Activated T-cell treated with anti-CD3 and anti-CD28 coated beads, Interleukin-2, amount 50 U/mL, for 1 hour (primary cell): ENCODE measurements around the gene HEATR1.
"Not testable (repeated sequence)": the region's sequence is repeated elsewhere in the genome, so short reads cannot be mapped to it uniquely, and the experiment has no call there.

Experiments
- DNase-seq: peaks from one replicate; pipeline ENCODE4 v3.0.0-alpha.2; 2020

The HEATR1 gene

GRCh38 chr1:236590553-236591150 is 13.7 kb downstream of the HEATR1 start:
- no peak for DNase-seq

- no peak for DNase-seq
Observed at GRCh38 chr1:236589531-236589930, 14.8 kb downstream of the HEATR1 start.

- DNase-seq: no peak
Observed at GRCh38 chr1:236581528-236581927, 22.8 kb downstream of the HEATR1 start.

GRCh38 chr1:236580404-236580803 is 23.9 kb downstream of the HEATR1 start:
- DNase-seq: not testable (repeated sequence)

- no peak for DNase-seq
Observed at GRCh38 chr1:236578661-236579060, 25.7 kb downstream of the HEATR1 start.

GRCh38 chr1:236577041-236577440 is 27.3 kb downstream of the HEATR1 start:
- DNase-seq: not testable (repeated sequence)

- no peak for DNase-seq
Observed at GRCh38 chr1:236576004-236576403, 28.3 kb downstream of the HEATR1 start.

- no peak for DNase-seq
Observed at GRCh38 chr1:236575523-236575922, 28.8 kb downstream of the HEATR1 start.

GRCh38 chr1:236568285-236568894 is 35.9 kb downstream of the HEATR1 start:
- no peak for DNase-seq

GRCh38 chr1:236565530-236565929 is 38.8 kb downstream of the HEATR1 start:
- no peak for DNase-seq

- no peak for DNase-seq
Observed at GRCh38 chr1:236561976-236562375, 42.3 kb downstream of the HEATR1 start.

- DNase-seq: no peak
Observed at GRCh38 chr1:236560213-236560771, 44.0 kb downstream of the HEATR1 start.

- DNase-seq: no peak
Observed at GRCh38 chr1:236558846-236559245, 45.5 kb downstream of the HEATR1 start.

GRCh38 chr1:236558081-236558480 is 46.2 kb downstream of the HEATR1 start:
- DNase-seq: no peak

GRCh38 chr1:236556606-236557005 is 47.7 kb downstream of the HEATR1 start:
- no peak for DNase-seq

GRCh38 chr1:236553370-236553769 is 50.9 kb downstream of the HEATR1 start:
- DNase-seq: no peak

- DNase-seq: no peak
Observed at GRCh38 chr1:236552901-236553300, 51.4 kb downstream of the HEATR1 start.

GRCh38 chr1:236552096-236552495 is 52.2 kb downstream of the HEATR1 start:
- no peak for DNase-seq

GRCh38 chr1:236550961-236551851 is 53.1 kb downstream of the HEATR1 start:
- DNase-seq: no peak

- DNase-seq: no peak
Observed at GRCh38 chr1:236548452-236548851, 55.9 kb downstream of the HEATR1 start.

- DNase-seq: no peak
Observed at GRCh38 chr1:236545621-236546169, 58.6 kb downstream of the HEATR1 start.

GRCh38 chr1:236543065-236543669 is 61.1 kb downstream of the HEATR1 start:
- DNase-seq: no peak

GRCh38 chr1:236541710-236542109 is 62.6 kb downstream of the HEATR1 start:
- DNase-seq: no peak
